Astrocyte (in vitro differentiated cells and primary cell): ENCODE measurements around the gene HIRA. TPM values are rescaled to one million over a fixed set of nuclear protein-coding genes. Genes with fewer than 3 reads are reported as not detected.

ENCODE experiments used
- DNase-seq: peaks from one replicate; pipeline ENCODE4 v3.0.0-alpha.2; 2010; ENCODE audit warnings: low read depth
- FAIRE-seq: peaks from 2 replicates; lab custom pipeline; 2011; peaks lifted over from hg19 to GRCh38; lab: Jason Lieb, UNC
- H2AFZ ChIP-seq: 2 replicates; pipeline ENCODE4 v1.6.0; 2012; ENCODE audit warnings: low read depth, low read length, inconsistent platforms
- H3K27ac ChIP-seq: 2 replicates; pipeline ENCODE4 v1.5.1; 2011; ENCODE audit warnings: low read depth, low read length, inconsistent platforms
- H3K27me3 ChIP-seq: 2 replicates; pipeline ENCODE4 v1.6.0; 2011; ENCODE audit warnings: low read length, inconsistent platforms; ENCODE audit not compliant: insufficient read depth
- H3K36me3 ChIP-seq: 2 replicates; pipeline ENCODE4 v1.5.1; 2011; ENCODE audit warnings: low read length, inconsistent platforms; ENCODE audit not compliant: insufficient read depth
- H3K4me1 ChIP-seq: 2 replicates; pipeline ENCODE4 v1.5.1; 2011; ENCODE audit warnings: low read length, inconsistent platforms; ENCODE audit not compliant: insufficient read depth
- H3K4me2 ChIP-seq: 2 replicates; pipeline ENCODE4 v1.6.0; 2012; ENCODE audit warnings: low read length, inconsistent platforms
- H3K4me3 ChIP-seq: 2 replicates; pipeline ENCODE4 v1.5.1; 2011; ENCODE audit warnings: low read depth, mild to moderate bottlenecking, low read length, inconsistent platforms; ENCODE audit not compliant: insufficient read depth
- H3K79me2 ChIP-seq: 2 replicates; pipeline ENCODE4 v1.6.0; 2012; ENCODE audit warnings: mild to moderate bottlenecking, low read length, inconsistent platforms; ENCODE audit not compliant: insufficient read depth
- H3K9ac ChIP-seq: 2 replicates; pipeline ENCODE4 v1.6.0; 2012; ENCODE audit warnings: mild to moderate bottlenecking, low read length, inconsistent platforms
- H3K9me3 ChIP-seq: 2 replicates; pipeline ENCODE4 v1.5.1; 2012; ENCODE audit warnings: low read depth, mild to moderate bottlenecking, low read length, inconsistent platforms; ENCODE audit not compliant: insufficient read depth
- H4K20me1 ChIP-seq: 2 replicates; pipeline ENCODE4 v1.6.0; 2012; ENCODE audit warnings: low read length, inconsistent platforms; ENCODE audit not compliant: insufficient read depth
- H3K27ac Mint-ChIP-seq: one replicate; pipeline ENCODE4 v1.8.0; 2021; ENCODE audit warnings: mild to moderate bottlenecking, mixed read lengths; ENCODE audit not compliant: unreplicated experiment
- H3K27me3 Mint-ChIP-seq: one replicate; pipeline ENCODE4 v1.8.0; 2021; ENCODE audit warnings: low read depth, mixed read lengths; ENCODE audit not compliant: unreplicated experiment
- H3K36me3 Mint-ChIP-seq: one replicate; pipeline ENCODE4 v1.8.0; 2021; ENCODE audit warnings: low read depth, mixed read lengths; ENCODE audit not compliant: unreplicated experiment
- H3K4me1 Mint-ChIP-seq: one replicate; pipeline ENCODE4 v1.8.0; 2021; ENCODE audit warnings: low read depth, mixed read lengths; ENCODE audit not compliant: unreplicated experiment
- H3K4me3 Mint-ChIP-seq: one replicate; pipeline ENCODE4 v1.8.0; 2021; ENCODE audit warnings: mild to moderate bottlenecking, moderate library complexity, mixed read lengths; ENCODE audit not compliant: unreplicated experiment
- H3K9me3 Mint-ChIP-seq: one replicate; pipeline ENCODE4 v1.8.0; 2021; ENCODE audit warnings: mild to moderate bottlenecking, mixed read lengths; ENCODE audit not compliant: unreplicated experiment
- CTCF ChIP-seq: IDR thresholded peaks from 2 replicates; pipeline ENCODE4 v1.5.1; 2011; ENCODE audit warnings: low read depth, mild to moderate bottlenecking, inconsistent platforms, low read length, moderate library complexity; ENCODE audit not compliant: insufficient read depth
- EZH2 ChIP-seq: IDR thresholded peaks from 2 replicates; pipeline ENCODE4 v1.6.1; 2012; ENCODE audit warnings: mild to moderate bottlenecking, low read length, inconsistent platforms; ENCODE audit not compliant: insufficient read depth
- total RNA-seq: library from RNA; stranded (reverse); gene quantifications from 2 replicates; pipeline ENCODE4 v1.2.1, GENCODE V29; 2021

Gene HIRA
- total RNA-seq, 1 donor from 2014 or later, result 31.1 TPM

- FAIRE-seq (no peak), DNase-seq (no peak)
- Mint-ChIP-seq H3K9me3 (no peaks in the 10 kb centered on the region), H3K36me3 (peaks cover 7% of the 10 kb centered on the region), H3K4me3 (no peak overlapping the region), H3K27me3 (no peaks in the 10 kb centered on the region), H3K27ac (no peak overlapping the region), H3K4me1 (peaks cover 13% of the 10 kb centered on the region)
- Histone ChIP-seq H3K27me3 (no peaks in the 10 kb centered on the region), H2AFZ (no peak overlapping the region), H3K9ac (no peak overlapping the region), H3K4me1 (peaks cover 12% of the 10 kb centered on the region), H3K9me3 (no peaks in the 10 kb centered on the region), H3K4me3 (no peak overlapping the region), H3K79me2 (peaks cover 78% of the 10 kb centered on the region), H3K27ac (no peak overlapping the region), H4K20me1 (peaks cover 57% of the 10 kb centered on the region), H3K4me2 (no peak overlapping the region), H3K36me3 (peaks cover 6% of the 10 kb centered on the region)
- no peak for TF ChIP-seq CTCF
- TF ChIP-seq EZH2, result no peak
These were observed 12.1 kb upstream of the HIRA start for GRCh38 chr22:19443544-19444211.

GRCh38 chr22:19442166-19442565 lies 10.6 kb upstream of the HIRA start:
- H3K27ac ChIP-seq, result no peak overlapping the region
- H3K9ac ChIP-seq, result no peak overlapping the region
- no peaks in the 10 kb centered on the region for H3K9me3 Mint-ChIP-seq
- H3K27me3 Mint-ChIP-seq, result no peaks in the 10 kb centered on the region
- peaks cover 6% of the 10 kb centered on the region for H3K36me3 ChIP-seq
- no peak overlapping the region for H3K4me3 Mint-ChIP-seq
- H4K20me1 ChIP-seq, result peaks cover 57% of the 10 kb centered on the region
- peaks cover 10% of the 10 kb centered on the region for H3K4me1 Mint-ChIP-seq
- no peaks in the 10 kb centered on the region for H3K27me3 ChIP-seq
- FAIRE-seq (no peak), DNase-seq (no peak)
- no peak overlapping the region for H2AFZ ChIP-seq
- no peak for TF ChIP-seq CTCF
- TF ChIP-seq EZH2, result no peak
- peaks cover 7% of the 10 kb centered on the region for H3K4me1 ChIP-seq
- no peak overlapping the region for H3K4me2 ChIP-seq
- H3K9me3 ChIP-seq, result no peaks in the 10 kb centered on the region
- no peak overlapping the region for H3K27ac Mint-ChIP-seq
- H3K79me2 ChIP-seq, result peaks cover 75% of the 10 kb centered on the region
- H3K4me3 ChIP-seq, result no peak overlapping the region
- H3K36me3 Mint-ChIP-seq, result peaks cover 7% of the 10 kb centered on the region
